Measurements from ENCODE around the gene PRDX1.

Gene PRDX1

DNA sequence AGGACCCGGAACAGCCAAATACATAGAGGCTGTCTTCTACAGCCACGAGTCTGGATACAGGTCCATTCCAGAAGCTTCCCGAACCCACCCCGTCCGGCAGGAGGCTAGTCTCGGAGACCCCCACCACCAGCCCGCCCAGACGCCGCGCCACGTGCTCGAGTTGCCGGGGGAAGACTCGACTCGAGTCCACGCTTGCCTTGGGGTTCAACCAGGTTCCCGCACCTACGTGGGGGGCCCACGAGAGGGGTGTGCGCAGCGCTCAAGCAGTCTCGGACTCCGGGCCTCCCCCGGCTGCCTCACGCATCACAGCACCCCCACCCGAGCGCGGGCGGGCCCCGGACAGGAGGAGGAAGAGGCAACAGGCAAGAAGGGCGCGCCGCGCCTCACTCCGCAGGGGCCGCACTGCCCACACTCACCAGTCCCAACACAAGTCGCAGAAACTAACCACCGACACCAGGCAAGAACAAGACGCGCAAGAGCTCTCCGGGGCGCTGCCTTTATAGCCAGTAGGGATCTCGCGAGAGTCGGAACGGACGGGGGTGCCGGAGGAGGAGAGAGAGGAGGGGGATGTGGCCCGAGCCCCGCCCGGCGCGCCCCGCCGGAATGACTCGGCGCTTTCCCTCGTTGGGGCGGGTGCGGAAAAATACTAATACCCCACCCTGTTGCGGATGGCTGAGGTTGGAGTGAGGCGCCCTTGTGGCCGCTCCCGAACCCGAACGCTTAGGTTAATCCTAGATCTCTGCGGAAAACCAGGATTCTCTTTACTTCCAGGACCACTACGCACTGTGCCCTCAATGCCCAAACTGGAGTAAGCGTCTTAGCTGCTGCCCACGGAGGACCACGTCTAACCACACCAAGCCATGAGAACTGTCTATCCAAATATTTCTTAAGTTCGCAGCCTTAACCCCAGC lies at the start of gene PRDX1:
Gene PRDX1, minus strand, starts transcription at position 472 of the 911 bp plus-strand sequence. CDS start 2,841 bp downstream, outside the sequence.
- peak; percentile 96 for DNase-seq (ENCODE audit: low spot score)

DNA sequence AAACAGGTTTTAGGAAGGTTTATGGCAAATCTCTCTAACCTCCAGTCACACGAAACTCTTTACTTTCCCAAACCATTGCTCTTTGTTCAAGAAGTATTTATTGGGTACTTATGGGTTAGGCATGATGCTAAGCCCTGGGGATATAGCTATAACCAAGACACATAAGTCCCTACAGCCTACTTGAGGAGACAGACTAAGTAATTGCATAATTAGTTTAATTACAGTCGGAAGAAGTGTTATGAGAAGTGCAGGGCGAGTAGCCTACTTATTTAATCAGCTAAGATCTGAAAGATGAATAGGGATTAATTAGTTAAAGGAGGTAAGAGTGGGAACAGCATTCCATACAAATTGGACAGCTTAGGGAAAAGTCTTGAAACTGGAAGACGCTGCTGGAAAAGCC lies 48.9 kb upstream of the PRDX1 start:
- no peak for DNase-seq (ENCODE audit: low spot score)

GRCh38 chr1:45569962-45570581 lies 48.4 kb upstream of the PRDX1 start:
- peak; percentile 71 for DNase-seq (ENCODE audit: low spot score)

- DNase-seq (ENCODE audit: low spot score) = no peak
Measured at GRCh38 chr1:45569571-45569961, 47.9 kb upstream of the PRDX1 start.

DNA sequence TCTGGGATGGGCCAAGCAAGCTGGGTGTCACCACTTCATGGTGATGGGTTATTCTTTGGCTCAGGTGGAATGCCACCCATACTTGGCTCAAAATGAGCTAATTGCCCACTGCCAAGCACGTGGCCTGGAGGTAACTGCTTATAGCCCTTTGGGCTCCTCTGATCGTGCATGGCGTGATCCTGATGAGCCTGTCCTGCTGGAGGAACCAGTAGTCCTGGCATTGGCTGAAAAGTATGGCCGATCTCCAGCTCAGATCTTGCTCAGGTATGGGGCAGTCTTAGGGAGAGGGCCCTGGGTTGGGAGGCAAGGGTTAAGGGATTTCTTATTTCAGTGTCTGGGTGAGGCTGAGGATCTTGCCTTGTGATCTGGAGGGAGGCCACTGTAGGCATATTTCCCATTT lies 46.7 kb upstream of the PRDX1 start:
- DNase-seq (ENCODE audit: low spot score) = no peak

GRCh38 chr1:45567911-45568310 lies 46.2 kb upstream of the PRDX1 start:
- no peak for DNase-seq (ENCODE audit: low spot score)

GRCh38 chr1:45566722-45567121 lies 45.0 kb upstream of the PRDX1 start:
- no peak for DNase-seq (ENCODE audit: low spot score)

- DNase-seq (ENCODE audit: low spot score) = no peak
Measured at GRCh38 chr1:45563843-45564242, 42.2 kb upstream of the PRDX1 start.

- DNase-seq (ENCODE audit: low spot score) = no peak
Measured at GRCh38 chr1:45557422-45557944, 35.8 kb upstream of the PRDX1 start.

DNA sequence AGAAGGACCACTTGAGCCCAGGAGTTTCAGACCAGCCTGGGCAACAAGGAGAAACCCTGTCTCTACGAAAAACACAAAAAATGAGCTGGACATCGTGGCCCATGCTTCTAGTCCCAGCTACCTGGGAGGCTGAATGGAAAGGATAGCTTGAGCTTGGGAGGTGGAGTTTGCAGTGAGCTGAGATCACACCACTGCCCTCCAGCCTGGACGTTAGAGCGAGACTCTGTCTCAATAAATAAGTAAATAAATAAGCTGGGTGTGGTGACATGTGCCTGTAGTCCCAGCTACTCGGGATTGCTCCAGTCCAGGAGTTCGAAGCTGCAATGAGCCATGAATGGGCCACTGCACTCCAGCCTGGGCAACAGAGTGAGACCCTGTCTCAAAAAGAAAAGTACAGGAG lies 32.5 kb upstream of the PRDX1 start:
- no peak for DNase-seq (ENCODE audit: low spot score)

GRCh38 chr1:45552331-45552730 lies 30.6 kb upstream of the PRDX1 start:
- no peak for DNase-seq (ENCODE audit: low spot score)

GRCh38 chr1:45551684-45552083 lies 30.0 kb upstream of the PRDX1 start:
- DNase-seq (ENCODE audit: low spot score) = no peak

DNA sequence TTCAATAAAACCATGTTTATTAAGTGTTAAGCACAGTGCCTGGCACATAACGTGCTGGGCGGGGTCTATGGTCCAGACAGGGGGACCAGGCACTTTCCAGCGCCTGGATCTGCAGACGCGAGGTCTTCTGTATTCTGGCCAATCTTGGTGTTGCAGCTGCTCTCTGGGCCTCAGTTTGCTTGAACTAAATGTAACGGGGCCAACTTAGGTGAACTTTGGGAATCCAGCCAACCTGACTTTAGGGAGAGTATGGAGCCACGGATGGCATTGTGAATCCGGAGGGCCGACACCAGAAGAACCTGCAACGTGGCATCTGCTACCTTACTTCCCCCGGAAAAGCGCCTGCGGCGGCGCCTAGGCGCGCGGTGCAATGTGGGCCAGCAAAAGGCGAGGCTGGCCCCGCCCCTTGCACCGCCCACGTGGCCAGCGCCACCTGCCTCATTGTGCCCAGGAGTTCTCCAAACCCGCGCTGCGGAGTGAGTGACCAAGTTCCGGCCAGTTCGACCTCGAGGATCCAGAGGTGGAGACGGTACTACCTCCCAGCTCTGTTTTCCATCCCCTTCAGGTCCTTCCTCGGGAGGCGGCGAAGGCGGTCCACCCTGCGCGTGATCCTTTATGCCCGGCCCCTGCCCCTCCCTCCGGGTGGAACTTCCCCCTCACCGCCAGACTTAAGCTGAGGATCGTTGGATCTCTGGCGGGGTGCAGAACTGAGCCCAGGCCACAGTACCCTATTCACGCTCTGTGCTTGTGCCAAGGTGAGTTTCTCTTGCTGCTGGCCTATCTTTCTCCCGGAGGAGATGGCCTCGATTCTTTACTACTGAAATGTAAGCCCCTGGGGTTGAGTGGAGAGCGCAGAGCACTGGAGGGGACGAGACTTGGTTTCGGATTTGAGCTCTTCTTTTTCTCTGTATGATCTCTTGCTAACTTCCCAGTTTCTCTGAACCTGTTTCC lies 29.0 kb upstream of the PRDX1 start, which contains the start of gene AKR1A1:
Gene AKR1A1, plus strand, starts transcription at position 426 of the 951 bp plus-strand sequence. CDS start 10,969 bp downstream, outside the sequence.
- DNase-seq (ENCODE audit: low spot score) = peak; percentile 87

DNA sequence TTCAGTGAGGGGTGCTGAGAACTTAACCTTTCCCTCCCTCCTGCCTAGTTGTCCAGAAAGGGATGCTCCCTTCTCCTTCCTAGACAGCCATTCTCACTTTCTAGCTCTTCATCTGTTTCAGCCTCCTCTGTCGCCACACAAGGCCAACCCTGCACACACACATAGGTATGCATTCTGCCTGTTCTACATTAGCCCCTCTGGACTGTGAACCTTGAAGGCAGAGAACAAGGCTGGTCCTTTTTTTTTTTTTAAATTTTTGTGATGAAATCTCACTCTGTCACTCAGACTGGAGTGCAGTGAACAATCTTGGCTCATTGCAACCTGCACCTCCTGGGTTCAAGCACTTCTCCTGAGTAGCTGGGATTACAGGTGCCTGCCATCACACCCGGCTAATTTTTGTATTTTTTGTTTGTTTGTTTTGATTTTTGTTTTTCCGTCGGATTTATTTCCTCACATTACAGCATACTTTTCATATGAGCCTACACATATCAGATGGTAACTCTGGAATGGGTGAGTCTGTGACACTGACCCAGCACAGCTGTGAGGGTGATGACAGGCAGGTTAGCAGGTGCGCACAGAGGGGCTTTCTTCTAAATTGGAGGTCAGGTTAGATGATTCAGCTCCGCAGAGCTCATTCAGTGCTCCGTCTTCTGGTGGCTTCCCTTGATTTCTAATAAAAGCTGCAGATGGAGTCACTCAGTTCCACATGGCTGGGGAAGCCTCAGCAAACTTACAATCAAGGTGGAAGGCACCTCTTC lies 24.0 kb upstream of the PRDX1 start:
- DNase-seq (ENCODE audit: low spot score) = no peak

DNA sequence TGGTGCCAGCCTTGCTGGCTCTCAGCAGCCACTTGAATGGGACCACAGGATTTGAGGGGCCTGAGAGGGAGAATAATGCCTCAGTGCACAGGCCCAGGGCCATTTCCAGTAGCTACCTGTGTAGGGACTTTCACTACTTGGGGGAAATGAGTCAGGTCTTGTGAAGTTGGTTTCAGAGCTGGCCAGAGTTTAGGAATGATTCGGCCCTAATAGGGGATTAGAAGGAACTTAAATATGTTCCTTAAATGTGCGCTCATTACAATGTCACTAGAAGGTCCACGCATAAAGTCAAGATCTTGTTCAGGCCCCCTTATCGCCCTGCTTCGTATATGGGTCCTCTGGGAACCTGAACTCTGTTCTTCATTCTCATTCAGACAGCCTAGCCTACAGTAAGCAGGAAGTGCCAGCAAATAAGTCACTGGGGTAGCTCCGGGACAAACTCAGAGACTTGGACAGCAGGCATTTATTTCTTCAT lies 23.4 kb upstream of the PRDX1 start:
- no peak for DNase-seq (ENCODE audit: low spot score)

GRCh38 chr1:45544530-45544929 lies 22.8 kb upstream of the PRDX1 start:
- no peak for DNase-seq (ENCODE audit: low spot score)

- DNase-seq (ENCODE audit: low spot score) = no peak
Measured at GRCh38 chr1:45543581-45544417, 22.1 kb upstream of the PRDX1 start.

DNA sequence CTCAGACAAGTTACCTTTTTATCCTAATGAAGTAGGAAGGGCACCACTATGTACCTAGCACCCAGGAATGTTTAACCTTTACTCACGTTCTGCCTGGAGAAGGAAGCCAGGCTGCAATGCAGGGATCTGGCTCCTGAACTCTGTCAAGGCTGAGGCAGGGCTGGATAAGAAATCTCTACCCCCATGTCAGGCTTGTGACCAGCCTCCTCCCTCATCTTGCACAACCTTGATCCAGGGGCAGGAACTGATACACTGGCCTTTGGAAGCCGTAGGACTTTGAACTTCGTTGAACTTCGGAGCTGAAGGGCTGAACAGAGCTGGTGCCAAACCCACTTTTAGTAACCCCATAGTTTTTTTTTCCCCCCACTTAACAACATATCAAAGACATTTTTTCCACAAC lies 20.9 kb upstream of the PRDX1 start:
- no peak for DNase-seq (ENCODE audit: low spot score)

- no peak for DNase-seq (ENCODE audit: low spot score)
Measured at GRCh38 chr1:45541193-45541592, 19.5 kb upstream of the PRDX1 start.

- DNase-seq (ENCODE audit: low spot score) = no peak
Measured at GRCh38 chr1:45536886-45537285, 15.2 kb upstream of the PRDX1 start.
